PC-9 (cell line): ENCODE results near the gene PRIMA1. TPM values are rescaled to one million over a fixed set of nuclear protein-coding genes. Genes with fewer than 3 reads are reported as not detected.
"Not testable (repeated sequence)": the region's sequence is repeated elsewhere in the genome, so short reads cannot be mapped to it uniquely, and the experiment has no call there.

Experiments used
- BruUV-seq: library from RNA; stranded (reverse); fragments of 400-500 nt; replicated peaks from 2 replicates; lab custom pipeline; 2021; lab: Mats Ljungman, UMichigan
- CTCF ChIA-PET: fragments of 300-600 bp; sonication (Branson Sonifier 250); formaldehyde crosslinking; loops from one replicate; lab custom pipeline; 2022; ENCODE audit warnings: antibody characterized with exemption; lab: Charles Lee
- POLR2A ChIA-PET: fragments of 300-600 bp; sonication (Branson Sonifier 250); formaldehyde crosslinking; loops from one replicate; lab custom pipeline; 2022; ENCODE audit warnings: antibody characterized with exemption; ENCODE audit not compliant: unreplicated experiment; lab: Charles Lee
- DNase-seq, 2 experiments: peaks; one replicate each; pipeline versions ENCODE4 v3.0.0 to v3.0.0-alpha.2; 2015 to 2022; ENCODE audit warnings: mixed read lengths in 1 of 2
- H2AFZ ChIP-seq: fragments of 200-600 bp; sonication (generic); 2 replicates; pipeline ENCODE4 v1.8.1; 2017; ENCODE audit warnings: antibody characterized with exemption
- H3F3A ChIP-seq: fragments of 200-600 bp; sonication (generic); 2 replicates; pipeline ENCODE4 v1.8.1; 2017; ENCODE audit warnings: antibody characterized with exemption, mild to moderate bottlenecking, low read depth; ENCODE audit not compliant: insufficient read depth
- H3K27ac ChIP-seq: fragments of 200-600 bp; sonication (generic); 2 replicates; pipeline ENCODE4 v1.6.1; 2016; ENCODE audit warnings: mixed run types
- H3K27me3 ChIP-seq: fragments of 200-600 bp; sonication (generic); 2 replicates; pipeline ENCODE4 v1.6.1; 2016; ENCODE audit warnings: low read depth, mixed run types; ENCODE audit not compliant: insufficient read depth
- H3K36me3 ChIP-seq: fragments of 200-600 bp; sonication (generic); 2 replicates; pipeline ENCODE4 v1.6.1; 2016; ENCODE audit warnings: low read depth, mixed run types
- H3K4me1 ChIP-seq: fragments of 200-600 bp; sonication (generic); replicated peaks from 2 replicates; pipeline ENCODE4 v1.6.1; 2016; ENCODE audit warnings: mixed run types; ENCODE audit not compliant: insufficient read depth
- H3K4me2 ChIP-seq: fragments of 200-600 bp; sonication (generic); 2 replicates; pipeline ENCODE4 v1.6.1; 2017; ENCODE audit warnings: mixed run types
- H3K4me3 ChIP-seq: fragments of 200-600 bp; sonication (generic); 2 replicates; pipeline ENCODE4 v1.6.1; 2016; ENCODE audit warnings: mixed run types
- H3K79me2 ChIP-seq: fragments of 200-600 bp; sonication (generic); 2 replicates; pipeline ENCODE4 v1.6.1; 2017; ENCODE audit warnings: low read depth, mixed run types
- H3K9me2 ChIP-seq: fragments of 200-600 bp; sonication (generic); 2 replicates; pipeline ENCODE4 v1.8.1; 2017; ENCODE audit warnings: mild to moderate bottlenecking; ENCODE audit not compliant: insufficient read depth
- H3K9me3 ChIP-seq: fragments of 200-600 bp; sonication (generic); 2 replicates; pipeline ENCODE4 v1.8.1; 2016; ENCODE audit warnings: low read depth; ENCODE audit not compliant: insufficient read depth
- H4K20me1 ChIP-seq: fragments of 200-600 bp; sonication (generic); 2 replicates; pipeline ENCODE4 v1.8.1; 2017; ENCODE audit not compliant: insufficient read depth
- EZH2 ChIP-seq: fragments of 200-600 bp; sonication (generic); IDR thresholded peaks from 2 replicates; pipeline ENCODE4 v1.8.0; 2017; ENCODE audit warnings: antibody characterized with exemption, low read depth
- intact Hi-C: fragments of 100-400 bp; cut with micrococcal nuclease; formaldehyde crosslinking; loops from one replicate; pipeline ENCODE4 v1.10.0; 2022; ENCODE audit not compliant: unreplicated experiment
- total RNA-seq: library from RNA; stranded (reverse); gene quantifications from 2 replicates; pipeline ENCODE4 v1.2.3, GENCODE V29; 2021
- TF ChIP-seq, protein P1 (sequence below): fragments of 200-600 bp; sonication (generic); conservative IDR thresholded peaks from 2 replicates; pipeline ENCODE4 v1.6.1; 2017; ENCODE audit warnings: mixed run types, antibody characterized with exemption, mild to moderate bottlenecking, moderate library complexity

Gene PRIMA1
- total RNA-seq, 1 experiment from 2014 or later: not detected

DNA sequence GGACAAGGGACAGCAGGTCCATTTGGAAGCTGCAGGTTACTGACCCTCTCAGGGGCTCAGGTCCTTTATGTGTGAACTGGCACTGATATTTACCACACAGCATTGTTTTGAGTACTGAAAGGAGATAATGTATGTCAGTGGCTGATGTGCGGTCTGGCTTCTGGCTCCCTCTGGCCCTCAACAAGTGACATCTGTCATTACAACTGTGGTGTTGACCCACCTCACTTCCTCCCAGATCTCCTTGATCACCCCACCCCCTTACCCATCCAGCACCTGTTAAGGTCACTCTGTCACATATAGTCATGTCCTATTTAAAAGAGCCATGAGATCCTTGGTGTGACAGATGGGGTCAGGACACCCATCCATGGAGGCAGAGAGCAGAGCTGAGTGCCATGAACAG lies 22.7 kb upstream of the PRIMA1 start:
- BruUV-seq: no TSS peak
- no peak overlapping the region for H3K4me2 ChIP-seq
- TF ChIP-seq, protein P1, sequence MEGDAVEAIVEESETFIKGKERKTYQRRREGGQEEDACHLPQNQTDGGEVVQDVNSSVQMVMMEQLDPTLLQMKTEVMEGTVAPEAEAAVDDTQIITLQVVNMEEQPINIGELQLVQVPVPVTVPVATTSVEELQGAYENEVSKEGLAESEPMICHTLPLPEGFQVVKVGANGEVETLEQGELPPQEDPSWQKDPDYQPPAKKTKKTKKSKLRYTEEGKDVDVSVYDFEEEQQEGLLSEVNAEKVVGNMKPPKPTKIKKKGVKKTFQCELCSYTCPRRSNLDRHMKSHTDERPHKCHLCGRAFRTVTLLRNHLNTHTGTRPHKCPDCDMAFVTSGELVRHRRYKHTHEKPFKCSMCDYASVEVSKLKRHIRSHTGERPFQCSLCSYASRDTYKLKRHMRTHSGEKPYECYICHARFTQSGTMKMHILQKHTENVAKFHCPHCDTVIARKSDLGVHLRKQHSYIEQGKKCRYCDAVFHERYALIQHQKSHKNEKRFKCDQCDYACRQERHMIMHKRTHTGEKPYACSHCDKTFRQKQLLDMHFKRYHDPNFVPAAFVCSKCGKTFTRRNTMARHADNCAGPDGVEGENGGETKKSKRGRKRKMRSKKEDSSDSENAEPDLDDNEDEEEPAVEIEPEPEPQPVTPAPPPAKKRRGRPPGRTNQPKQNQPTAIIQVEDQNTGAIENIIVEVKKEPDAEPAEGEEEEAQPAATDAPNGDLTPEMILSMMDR: no peak
- no peak for TF ChIP-seq EZH2
- POLR2A ChIA-PET: no interaction called here
- H4K20me1 ChIP-seq: no peaks in the 10 kb centered on the region
- no peak overlapping the region for H3K27ac ChIP-seq
- no peak for DNase-seq
- H3F3A ChIP-seq: no peaks in the 10 kb centered on the region
- CTCF ChIA-PET: no interaction called here
- no peaks in the 10 kb centered on the region for H3K36me3 ChIP-seq
- H3K9me3 ChIP-seq: no peaks in the 10 kb centered on the region
- no peaks in the 10 kb centered on the region for H3K9me2 ChIP-seq
- intact Hi-C loops: no loop called here
- no peaks in the 10 kb centered on the region for H3K27me3 ChIP-seq
- H3K79me2 ChIP-seq: no peaks in the 10 kb centered on the region
- H3K4me3 ChIP-seq: no peak overlapping the region
- no peaks in the 10 kb centered on the region for H3K4me1 ChIP-seq
- H2AFZ ChIP-seq: no peak overlapping the region

DNA sequence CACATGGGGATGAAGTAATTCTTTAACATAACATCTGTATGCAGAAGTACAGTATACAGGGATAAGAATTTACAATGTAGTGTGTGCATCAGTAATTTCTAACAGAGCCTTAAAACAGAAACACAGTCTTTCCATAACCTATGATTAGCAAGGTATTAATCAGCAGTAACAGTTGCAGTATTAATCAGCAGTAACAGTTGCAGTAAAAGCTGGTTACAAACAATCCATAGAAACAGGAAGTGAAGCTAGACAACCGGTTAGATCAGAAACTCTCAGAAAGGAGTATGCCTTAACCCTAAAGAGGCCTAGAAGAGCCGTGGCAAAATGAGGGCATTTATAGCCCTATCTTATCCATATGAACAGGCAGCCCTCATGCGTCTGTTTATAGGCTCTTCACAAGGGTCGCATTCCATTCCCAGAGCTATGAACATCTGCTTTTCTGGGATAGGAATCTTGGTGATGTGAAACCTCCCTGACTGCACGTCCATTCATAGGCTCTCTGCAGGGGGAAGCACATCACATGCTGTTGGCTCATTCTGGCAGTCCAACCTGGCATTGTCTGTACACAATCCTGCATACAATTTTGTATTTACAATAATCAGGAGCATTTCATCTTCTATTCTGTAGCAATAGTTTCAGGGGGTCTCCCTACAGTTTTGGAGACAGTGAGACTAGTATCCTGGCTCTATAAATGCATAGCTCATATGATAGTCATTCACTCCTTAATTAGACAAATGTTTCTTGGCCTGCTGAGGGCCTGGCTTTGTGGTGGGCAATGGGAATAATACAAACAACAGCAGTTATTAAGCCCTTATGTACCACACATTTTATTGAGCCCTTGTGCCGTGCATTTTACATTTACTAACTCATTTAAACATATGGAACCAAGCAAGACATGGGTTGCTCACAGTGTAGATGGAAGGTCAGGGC lies 21.5 kb upstream of the PRIMA1 start:
- H3F3A ChIP-seq, BruUV-seq, H3K4me2 ChIP-seq, H3K9me3 ChIP-seq, intact Hi-C loops, POLR2A ChIA-PET, H3K79me2 ChIP-seq, CTCF ChIA-PET, H3K9me2 ChIP-seq, H3K36me3 ChIP-seq, H2AFZ ChIP-seq, DNase-seq, H4K20me1 ChIP-seq, H3K4me3 ChIP-seq, H3K4me1 ChIP-seq, H3K27ac ChIP-seq, H3K27me3 ChIP-seq: not testable (repeated sequence)

DNA sequence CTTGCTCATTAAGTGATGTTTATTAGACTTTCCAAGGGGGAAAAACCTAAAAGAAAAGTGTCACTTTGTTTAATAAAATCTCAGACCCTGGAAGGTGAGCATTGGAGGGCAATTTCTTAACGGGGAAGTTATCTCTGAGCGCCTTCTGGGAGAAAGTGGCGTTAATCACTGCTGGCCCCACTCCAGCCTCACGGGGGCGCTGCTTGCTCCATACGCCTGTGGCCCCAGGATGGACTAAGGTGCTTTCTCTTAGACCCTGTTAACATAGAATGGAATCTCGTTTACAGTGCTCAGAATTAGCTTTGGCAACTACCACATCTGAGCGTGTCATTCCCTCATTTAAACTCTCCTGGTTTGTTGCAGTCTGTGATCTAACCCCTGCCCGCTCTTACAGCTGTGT lies 16.4 kb upstream of the PRIMA1 start:
- TF ChIP-seq, protein P1: no peak
- no peak for TF ChIP-seq EZH2
- no peak overlapping the region for H3K4me3 ChIP-seq
- intact Hi-C loops: no loop called here
- no peaks in the 10 kb centered on the region for H3K9me3 ChIP-seq
- DNase-seq: no peak
- H2AFZ ChIP-seq: no peak overlapping the region
- H3F3A ChIP-seq: no peaks in the 10 kb centered on the region
- H4K20me1 ChIP-seq: no peaks in the 10 kb centered on the region
- POLR2A ChIA-PET: no interaction called here
- CTCF ChIA-PET: no interaction called here
- H3K79me2 ChIP-seq: no peaks in the 10 kb centered on the region
- H3K9me2 ChIP-seq: no peaks in the 10 kb centered on the region
- no TSS peak for BruUV-seq
- H3K27ac ChIP-seq: no peak overlapping the region
- H3K27me3 ChIP-seq: no peaks in the 10 kb centered on the region; the same call in 1 of the 2 replicates
- H3K4me1 ChIP-seq: no peaks in the 10 kb centered on the region
- no peaks in the 10 kb centered on the region for H3K36me3 ChIP-seq
- no peak overlapping the region for H3K4me2 ChIP-seq
